ENCODE data around the gene KCNQ1.

The KCNQ1 gene

GRCh38 chr11:2462543-2462985 is 17.8 kb downstream of the KCNQ1 start:
- no peak for DNase-seq

- DNase-seq = no peak
Measured at GRCh38 chr11:2462986-2463765, 18.4 kb downstream of the KCNQ1 start.

- DNase-seq = no peak
Measured at GRCh38 chr11:2463766-2464277, 19.0 kb downstream of the KCNQ1 start.

- DNase-seq = no peak
Measured at GRCh38 chr11:2464451-2465165, 19.8 kb downstream of the KCNQ1 start.

GRCh38 chr11:2465202-2466068 is 20.6 kb downstream of the KCNQ1 start:
- DNase-seq = no peak

GRCh38 chr11:2466069-2466801 is 21.4 kb downstream of the KCNQ1 start:
- DNase-seq = no peak

GRCh38 chr11:2466869-2467694 is 22.3 kb downstream of the KCNQ1 start:
- DNase-seq = no peak

GRCh38 chr11:2467695-2468055 is 22.9 kb downstream of the KCNQ1 start:
- DNase-seq = no peak

GRCh38 chr11:2468363-2469235 is 23.8 kb downstream of the KCNQ1 start:
- no peak for DNase-seq

GRCh38 chr11:2470495-2470894 is 25.7 kb downstream of the KCNQ1 start:
- no peak for DNase-seq

- no peak for DNase-seq
Measured at GRCh38 chr11:2471048-2471803, 26.4 kb downstream of the KCNQ1 start.

- no peak for DNase-seq
Measured at GRCh38 chr11:2471804-2472096, 26.9 kb downstream of the KCNQ1 start.

GRCh38 chr11:2472428-2473186 is 27.8 kb downstream of the KCNQ1 start:
- DNase-seq = no peak

GRCh38 chr11:2473361-2474058 is 28.7 kb downstream of the KCNQ1 start:
- no peak for DNase-seq

- DNase-seq = no peak
Measured at GRCh38 chr11:2474059-2474901, 29.5 kb downstream of the KCNQ1 start.

- DNase-seq = no peak
Measured at GRCh38 chr11:2475136-2475918, 30.5 kb downstream of the KCNQ1 start.

- DNase-seq = no peak
Measured at GRCh38 chr11:2477254-2477653, 32.4 kb downstream of the KCNQ1 start.
